ENCODE data around the gene NT5DC2.

DNA sequence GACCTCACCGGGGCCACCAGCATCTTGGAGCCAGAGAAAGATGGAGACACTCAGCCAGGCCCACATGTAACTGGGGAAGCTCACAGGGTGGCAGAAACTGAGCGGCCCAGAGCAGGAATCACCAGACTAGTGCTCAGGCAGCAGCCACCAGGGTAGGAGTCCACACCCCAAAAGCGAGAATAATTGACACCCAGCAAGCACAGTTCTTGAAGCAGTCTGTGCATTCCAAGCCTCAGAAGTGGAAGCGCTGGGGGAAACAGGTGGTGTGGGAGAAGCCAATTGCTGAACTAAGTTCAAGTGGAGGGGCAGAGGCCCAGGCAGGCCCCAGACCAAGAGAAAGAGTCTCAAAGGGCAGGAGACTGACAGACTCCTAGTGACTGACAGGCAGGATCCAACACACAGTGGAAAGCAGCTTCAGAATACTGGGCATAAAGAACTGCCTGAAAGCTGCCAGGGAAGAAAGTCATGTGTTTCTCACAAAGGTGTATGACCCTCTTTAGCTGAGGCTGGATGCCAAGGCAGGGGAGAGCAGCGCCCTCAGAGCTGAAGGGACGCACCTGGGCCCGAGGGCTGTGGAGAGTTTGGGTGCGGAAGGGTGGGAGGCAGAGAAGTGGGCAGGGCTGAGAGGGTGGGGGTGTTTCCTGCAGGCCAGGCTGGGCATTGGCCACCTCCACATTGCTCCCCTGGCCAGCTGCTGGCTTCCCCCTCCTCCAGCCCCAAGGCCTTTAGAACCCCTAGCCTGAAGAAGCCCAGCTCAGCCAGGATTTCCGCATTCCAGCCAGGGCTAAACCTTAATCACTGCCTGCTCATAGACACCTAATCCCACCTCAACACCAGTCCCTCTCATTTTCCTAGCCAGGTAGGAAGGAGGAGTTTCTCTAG lies 7.7 kb downstream of the NT5DC2 start:
- TF ChIP-seq POLR2A (IDR thresholded peaks at IDR 0.05) = no peak
- TF ChIP-seq, protein P1, sequence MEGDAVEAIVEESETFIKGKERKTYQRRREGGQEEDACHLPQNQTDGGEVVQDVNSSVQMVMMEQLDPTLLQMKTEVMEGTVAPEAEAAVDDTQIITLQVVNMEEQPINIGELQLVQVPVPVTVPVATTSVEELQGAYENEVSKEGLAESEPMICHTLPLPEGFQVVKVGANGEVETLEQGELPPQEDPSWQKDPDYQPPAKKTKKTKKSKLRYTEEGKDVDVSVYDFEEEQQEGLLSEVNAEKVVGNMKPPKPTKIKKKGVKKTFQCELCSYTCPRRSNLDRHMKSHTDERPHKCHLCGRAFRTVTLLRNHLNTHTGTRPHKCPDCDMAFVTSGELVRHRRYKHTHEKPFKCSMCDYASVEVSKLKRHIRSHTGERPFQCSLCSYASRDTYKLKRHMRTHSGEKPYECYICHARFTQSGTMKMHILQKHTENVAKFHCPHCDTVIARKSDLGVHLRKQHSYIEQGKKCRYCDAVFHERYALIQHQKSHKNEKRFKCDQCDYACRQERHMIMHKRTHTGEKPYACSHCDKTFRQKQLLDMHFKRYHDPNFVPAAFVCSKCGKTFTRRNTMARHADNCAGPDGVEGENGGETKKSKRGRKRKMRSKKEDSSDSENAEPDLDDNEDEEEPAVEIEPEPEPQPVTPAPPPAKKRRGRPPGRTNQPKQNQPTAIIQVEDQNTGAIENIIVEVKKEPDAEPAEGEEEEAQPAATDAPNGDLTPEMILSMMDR (IDR thresholded peaks at IDR 0.05) = no peak
